ENCODE data around the gene EPN3. TPM values are rescaled to one million over a fixed set of nuclear protein-coding genes. Genes with fewer than 3 reads are reported as not detected.

EPN3 gene
- total RNA-seq, 1 experiment from 2014 or later: 0.92 TPM

GRCh38 chr17:50527155-50527762 lies 5.3 kb upstream of the EPN3 start:
- intact Hi-C loops (cut with micrococcal nuclease; ENCODE audit: unreplicated experiment): no loop called here
- Histone ChIP-seq H3K27me3 (ENCODE audit: control insufficient read depth, insufficient read depth, low read length) (no peaks in the 10 kb centered on the region), H3K27ac (ENCODE audit: low read length) (no peak overlapping the region), H3K4me3 (ENCODE audit: low read depth in 2 of 2, low read length in 2 of 2) (no peak overlapping the region), H3K9me3 (ENCODE audit: control insufficient read depth, insufficient read depth, low read depth, low read length) (no peaks in the 10 kb centered on the region), H3K4me1 (ENCODE audit: control insufficient read depth, insufficient read depth, low read length) (peaks cover 4% of the 10 kb centered on the region), H3K36me3 (ENCODE audit: control insufficient read depth, insufficient read depth, low read length) (no peaks in the 10 kb centered on the region)
- ATAC-seq (no peak), DNase-seq (ENCODE audit: low read depth, low spot score) (no peak)
- no peak for TF ChIP-seq POLR2AphosphoS5 (IDR thresholded peaks at IDR 0.05; ENCODE audit: low read depth, low read length)
- no peak for TF ChIP-seq SIN3A (IDR thresholded peaks at IDR 0.05; ENCODE audit: borderline replicate concordance, insufficient read depth, low read depth, low read length)
- TF ChIP-seq REST (IDR thresholded peaks at IDR 0.05; ENCODE audit: insufficient read depth in 1 of 2, low read depth in 2 of 2, low read length in 1 of 2): no peak
- ChIA-PET CTCF (no interaction called here), POLR2A (interaction anchor here (0.7 kb wide), 1 partner anchor 23 kb away, joined by 3 read pairs; no protein-coding TSS in a partner anchor)
- no TSS peak for BruUV-seq (replicated peaks)
- in situ Hi-C loops (cut with HindIII; ENCODE audit: low pct_unique_long_range_greater_than_20kb, low sequenced_read_pairs): no loop called here

GRCh38 chr17:50527949-50528474 lies 4.5 kb upstream of the EPN3 start:
- BruUV-seq (replicated peaks): no TSS peak
- in situ Hi-C loops (cut with HindIII; ENCODE audit: low pct_unique_long_range_greater_than_20kb, low sequenced_read_pairs): no loop called here
- POLR2A ChIA-PET: interaction anchor here (0.7 kb wide), 1 partner anchor 24 kb away, joined by 3 read pairs; no protein-coding TSS in a partner anchor

More at GRCh38 chr17:50527949-50528474, 4.5 kb upstream of the EPN3 start:
- H3K27ac ChIP-seq (ENCODE audit: low read length): no peak overlapping the region
- TF ChIP-seq TCF7L2 (IDR thresholded peaks at IDR 0.05; ENCODE audit: low read depth, low read length): no peak
- no peak for TF ChIP-seq CTCF (IDR thresholded peaks at IDR 0.05)
- no peak for TF ChIP-seq REST (IDR thresholded peaks at IDR 0.05; ENCODE audit: insufficient read depth in 1 of 2, low read depth in 2 of 2, low read length in 1 of 2)
- TF ChIP-seq SIN3A (IDR thresholded peaks at IDR 0.05; ENCODE audit: borderline replicate concordance, insufficient read depth, low read depth, low read length): no peak
- no peak for TF ChIP-seq POLR2AphosphoS5 (IDR thresholded peaks at IDR 0.05; ENCODE audit: low read depth, low read length)
- DNase-seq (ENCODE audit: low read depth, low spot score): no peak
- intact Hi-C loops (cut with micrococcal nuclease; ENCODE audit: unreplicated experiment): no loop called here
- peaks cover 11% of the 10 kb centered on the region for H3K4me1 ChIP-seq (ENCODE audit: control insufficient read depth, insufficient read depth, low read length)
- CTCF ChIA-PET: no interaction called here
- ATAC-seq: no peak
- no peaks in the 10 kb centered on the region; the same call in 1 of the 2 replicates for H3K36me3 ChIP-seq (ENCODE audit: control insufficient read depth, insufficient read depth, low read length)
- no peaks in the 10 kb centered on the region for H3K9me3 ChIP-seq (ENCODE audit: control insufficient read depth, insufficient read depth, low read depth, low read length)
- H3K4me3 ChIP-seq (ENCODE audit: low read depth in 2 of 2, low read length in 2 of 2): no peak overlapping the region
- H3K27me3 ChIP-seq (ENCODE audit: control insufficient read depth, insufficient read depth, low read length): no peaks in the 10 kb centered on the region

Data from Panc1 (cell line).